ENCODE results near the gene TMEM63A. TPM values are rescaled to one million over a fixed set of nuclear protein-coding genes. Genes with fewer than 3 reads are reported as not detected.

TMEM63A gene
- total RNA-seq, 2 donors from 2014 or later, result 16.0 to 19.0 TPM

DNA sequence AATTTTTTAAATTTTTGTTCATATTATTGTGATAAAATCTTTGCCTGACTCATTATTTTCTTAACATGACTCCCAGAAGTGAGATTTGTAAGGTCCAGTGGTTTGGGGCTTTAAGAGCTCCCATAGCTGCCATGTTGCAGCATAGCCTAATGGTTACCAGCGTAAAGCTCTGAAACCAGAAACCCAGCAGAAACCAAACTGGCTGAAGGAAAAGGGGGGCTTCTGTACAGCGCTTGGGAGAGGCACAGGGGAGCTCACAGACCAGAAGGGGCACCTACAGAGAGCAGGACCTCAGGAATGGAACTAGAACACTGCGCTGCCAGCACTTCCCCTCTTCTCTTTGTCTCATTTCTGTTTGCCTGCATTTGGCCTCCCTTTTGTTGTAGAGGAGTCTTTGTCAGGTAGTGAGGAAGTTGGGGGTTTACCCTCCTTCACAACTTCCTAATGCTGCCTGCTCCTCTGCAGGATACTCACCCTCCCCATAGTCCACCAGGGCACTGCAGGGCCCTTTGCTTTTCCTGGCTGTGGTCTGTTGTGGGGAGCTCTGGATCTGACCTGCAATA is 44.5 kb upstream of the TMEM63A start:
- peaks cover 0 to 17% of the 10 kb centered on the region in 2 donors for H3K4me1 ChIP-seq
- H3K27me3 ChIP-seq, result no peaks in the 10 kb centered on the region
- no peaks in the 10 kb centered on the region for H3K9me3 ChIP-seq
- H3K36me3 ChIP-seq, result peaks cover 5% of the 10 kb centered on the region
- H3K4me3 ChIP-seq, result no peak overlapping the region
- no peak overlapping the region for H3K27ac ChIP-seq
- TF ChIP-seq CTCF (IDR thresholded peaks at IDR 0.05), result no peak
- DNase-seq (ENCODE audit: low spot score), result no peak

GRCh38 chr1:225923692-225924555 is 41.7 kb upstream of the TMEM63A start, which contains the start of gene PYCR2:
PYCR2 (minus strand) TSS chr1:225924250; CDS start chr1:225924110, 140 bp downstream.
- Histone ChIP-seq H3K4me3 (peak within 1 kb of the TSS; percentile 85 to 91), H3K9me3 (no peaks in the 10 kb centered on the region), H3K36me3 (peaks cover 26% of the 10 kb centered on the region), H3K27ac (peak within 1 kb of the TSS; percentile 90 to 97), H3K27me3 (no peaks in the 10 kb centered on the region), H3K4me1 (peaks cover 0 to 32% of the 10 kb centered on the region in 2 donors)
- peak; percentile 97 for DNase-seq (ENCODE audit: low spot score)
- TF ChIP-seq CTCF (IDR thresholded peaks at IDR 0.05), result no peak

GRCh38 chr1:225923381-225923691 is 41.2 kb upstream of the TMEM63A start:
- no peak for DNase-seq (ENCODE audit: low spot score)
- Histone ChIP-seq H3K4me3 (peak overlapping the region; percentile 85 to 91), H3K27me3 (no peaks in the 10 kb centered on the region), H3K27ac (peak overlapping the region; percentile 90 to 97), H3K36me3 (peaks cover 29% of the 10 kb centered on the region), H3K4me1 (peaks cover 0 to 32% of the 10 kb centered on the region in 2 donors), H3K9me3 (no peaks in the 10 kb centered on the region)
- TF ChIP-seq CTCF (IDR thresholded peaks at IDR 0.05), result no peak

- Histone ChIP-seq H3K4me3 (no peak overlapping the region), H3K27ac (no peak overlapping the region), H3K27me3 (no peaks in the 10 kb centered on the region), H3K9me3 (no peaks in the 10 kb centered on the region), H3K36me3 (peaks cover 29% of the 10 kb centered on the region), H3K4me1 (peaks cover 0 to 32% of the 10 kb centered on the region in 2 donors)
- DNase-seq (ENCODE audit: low spot score), result no peak
- no peak for TF ChIP-seq CTCF (IDR thresholded peaks at IDR 0.05)
Observed at GRCh38 chr1:225921734-225922709, 39.8 kb upstream of the TMEM63A start.

- no peak for TF ChIP-seq CTCF (IDR thresholded peaks at IDR 0.05)
- Histone ChIP-seq H3K4me1 (peaks cover 0 to 32% of the 10 kb centered on the region in 2 donors), H3K27me3 (no peaks in the 10 kb centered on the region), H3K9me3 (no peaks in the 10 kb centered on the region), H3K36me3 (peaks cover 29% of the 10 kb centered on the region), H3K27ac (peak overlapping the region in 1 of 2 donors; percentile 16), H3K4me3 (no peak overlapping the region)
- peak; percentile 64 for DNase-seq (ENCODE audit: low spot score)
Observed at GRCh38 chr1:225919906-225920305, 37.7 kb upstream of the TMEM63A start.
